ENCODE data around the gene BNC2. TPM values are rescaled to one million over a fixed set of nuclear protein-coding genes. Genes with fewer than 3 reads are reported as not detected.

BNC2 gene
- total RNA-seq, 1 experiment from 2014 or later: 43.6 TPM

DNA sequence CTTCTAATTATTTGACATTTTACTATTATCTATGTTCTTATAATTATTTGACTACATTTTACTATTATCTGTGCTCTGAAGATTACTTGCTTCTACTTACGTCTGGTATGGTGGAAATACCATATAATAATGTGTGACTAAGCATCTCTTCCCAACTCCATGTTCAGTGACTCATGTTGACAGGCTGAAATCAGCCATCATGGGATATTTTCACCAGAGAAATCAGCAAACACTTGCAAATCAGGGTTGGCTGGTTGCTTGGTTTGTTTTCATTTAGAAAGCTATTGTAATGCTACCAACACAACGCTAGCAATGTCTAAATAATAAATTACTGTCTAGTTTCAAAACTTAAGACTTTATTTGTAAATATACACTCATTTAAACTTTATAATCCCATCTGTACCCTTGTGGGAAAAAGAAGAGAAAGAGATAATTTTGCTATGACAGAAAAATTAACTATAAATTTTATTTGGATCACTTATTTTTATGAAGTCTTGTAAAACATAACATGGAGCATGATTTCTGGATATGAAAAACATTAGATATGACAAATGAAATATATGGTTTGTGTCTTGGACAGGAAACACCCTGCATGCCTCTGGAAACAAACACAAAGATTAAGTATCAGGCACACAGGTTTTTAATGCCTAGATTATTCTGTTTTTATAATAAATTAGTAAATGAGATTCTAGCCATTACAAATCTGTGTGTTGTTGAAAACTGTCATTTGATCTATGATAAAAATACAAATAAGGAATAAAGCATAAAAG lies 337.6 kb downstream of the BNC2 start:
- H3K4me1 ChIP-seq (ENCODE audit: insufficient read depth, low read length): no peaks in the 10 kb centered on the region
- no peak overlapping the region for H2AK5ac ChIP-seq (ENCODE audit: insufficient read length, low read length)
- Mint-ChIP-seq H3K4me1 (peaks cover 11 to 19% of the 10 kb centered on the region in 2 experiments), H3K4me3 (no peak overlapping the region), H3K27ac (no peak overlapping the region), H3K36me3 (ENCODE audit: insufficient read depth in 1 of 3, low read depth in 3 of 3) (no peaks in the 10 kb centered on the region), H3K9me3 (no peaks in the 10 kb centered on the region), H3K27me3 (ENCODE audit: low read depth) (no peaks in the 10 kb centered on the region)
- no peaks in the 10 kb centered on the region for H3K79me1 ChIP-seq (ENCODE audit: insufficient read depth, low read depth, low read length, poor library complexity, severe bottlenecking)
- no peaks in the 10 kb centered on the region for H3K9me3 ChIP-seq (ENCODE audit: control insufficient read depth, low read depth, low read length)
- H3K4ac ChIP-seq (ENCODE audit: low read depth, low read length): no peak overlapping the region
- H3T11ph ChIP-seq (ENCODE audit: low read length): no peak overlapping the region
- H3K23ac ChIP-seq (ENCODE audit: insufficient read length, low read depth, low read length): no peak overlapping the region
- H2BK15ac ChIP-seq (ENCODE audit: low read depth, low read length): no peak overlapping the region
- H3K14ac ChIP-seq (ENCODE audit: insufficient read depth, low read length): no peak overlapping the region
- H3K18ac ChIP-seq (ENCODE audit: insufficient read length, low read depth, low read length): no peak overlapping the region
- no peak overlapping the region for H2BK12ac ChIP-seq (ENCODE audit: insufficient read length, low read depth, low read length)
- H4K91ac ChIP-seq (ENCODE audit: insufficient read length, low read depth, low read length): no peak overlapping the region
- TF ChIP-seq, protein P1, sequence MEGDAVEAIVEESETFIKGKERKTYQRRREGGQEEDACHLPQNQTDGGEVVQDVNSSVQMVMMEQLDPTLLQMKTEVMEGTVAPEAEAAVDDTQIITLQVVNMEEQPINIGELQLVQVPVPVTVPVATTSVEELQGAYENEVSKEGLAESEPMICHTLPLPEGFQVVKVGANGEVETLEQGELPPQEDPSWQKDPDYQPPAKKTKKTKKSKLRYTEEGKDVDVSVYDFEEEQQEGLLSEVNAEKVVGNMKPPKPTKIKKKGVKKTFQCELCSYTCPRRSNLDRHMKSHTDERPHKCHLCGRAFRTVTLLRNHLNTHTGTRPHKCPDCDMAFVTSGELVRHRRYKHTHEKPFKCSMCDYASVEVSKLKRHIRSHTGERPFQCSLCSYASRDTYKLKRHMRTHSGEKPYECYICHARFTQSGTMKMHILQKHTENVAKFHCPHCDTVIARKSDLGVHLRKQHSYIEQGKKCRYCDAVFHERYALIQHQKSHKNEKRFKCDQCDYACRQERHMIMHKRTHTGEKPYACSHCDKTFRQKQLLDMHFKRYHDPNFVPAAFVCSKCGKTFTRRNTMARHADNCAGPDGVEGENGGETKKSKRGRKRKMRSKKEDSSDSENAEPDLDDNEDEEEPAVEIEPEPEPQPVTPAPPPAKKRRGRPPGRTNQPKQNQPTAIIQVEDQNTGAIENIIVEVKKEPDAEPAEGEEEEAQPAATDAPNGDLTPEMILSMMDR (conservative IDR thresholded peaks at IDR 0.05): no peak
- no peak overlapping the region for H3K9ac ChIP-seq (ENCODE audit: extremely low read depth, insufficient read length, low read length)
- no peak overlapping the region for H3K4me2 ChIP-seq (ENCODE audit: insufficient read depth, insufficient read length, low read length)
- no peak overlapping the region for H4K5ac ChIP-seq (ENCODE audit: insufficient read length, low read depth, low read length)
- no peaks in the 10 kb centered on the region for H4K20me1 ChIP-seq (ENCODE audit: control insufficient read depth, insufficient read depth, insufficient read length)
- H2BK120ac ChIP-seq (ENCODE audit: low read depth, low read length, poor library complexity, severe bottlenecking): no peak overlapping the region
- H3K79me2 ChIP-seq (ENCODE audit: insufficient read depth, low read length): no peaks in the 10 kb centered on the region
- H2BK5ac ChIP-seq (ENCODE audit: insufficient read length, low read length): no peak overlapping the region
- H3K27ac ChIP-seq (ENCODE audit: insufficient read length, low read depth, low read length): no peak overlapping the region
- H2BK20ac ChIP-seq (ENCODE audit: low read depth, low read length, poor library complexity, severe bottlenecking): no peak overlapping the region
- H3K27me3 ChIP-seq (ENCODE audit: insufficient read depth, low read length): no peaks in the 10 kb centered on the region
- DNase-seq: no peak
- H4K8ac ChIP-seq (replicated peaks; ENCODE audit: insufficient read length, low read depth, low read length): no peak overlapping the region
- H3K23me2 ChIP-seq (ENCODE audit: insufficient read length, low read depth, low read length, poor library complexity, severe bottlenecking): no peaks in the 10 kb centered on the region
- no peak overlapping the region for H3K56ac ChIP-seq (ENCODE audit: insufficient read length, low read depth, low read length)
- no CpG with 5 or more reads among the region's 2 CpGs for WGBS (ENCODE audit: extremely low coverage, insufficient read length, low lambda C conversion rate)
- no peak overlapping the region for H2AFZ ChIP-seq (ENCODE audit: low read length)

Measured in H9 (cell line).